Stimulated activated CD8-positive, alpha-beta memory T cell treated with anti-CD3 and anti-CD28 coated beads, Interleukin-4, amount 100 ng/mL, for 24 hours (primary cell): ENCODE measurements around the gene GNE.
"Not testable (repeated sequence)": the region's sequence is repeated elsewhere in the genome, so short reads cannot be mapped to it uniquely, and the experiment has no call there.

Experiments
- DNase-seq: peaks from one replicate; pipeline ENCODE4 v3.0.0-alpha.2; 2020; ENCODE audit warnings: low read depth

Gene GNE

GRCh38 chr9:36264896-36265295 lies 6.6 kb upstream of the GNE start:
- no peak for DNase-seq

DNA sequence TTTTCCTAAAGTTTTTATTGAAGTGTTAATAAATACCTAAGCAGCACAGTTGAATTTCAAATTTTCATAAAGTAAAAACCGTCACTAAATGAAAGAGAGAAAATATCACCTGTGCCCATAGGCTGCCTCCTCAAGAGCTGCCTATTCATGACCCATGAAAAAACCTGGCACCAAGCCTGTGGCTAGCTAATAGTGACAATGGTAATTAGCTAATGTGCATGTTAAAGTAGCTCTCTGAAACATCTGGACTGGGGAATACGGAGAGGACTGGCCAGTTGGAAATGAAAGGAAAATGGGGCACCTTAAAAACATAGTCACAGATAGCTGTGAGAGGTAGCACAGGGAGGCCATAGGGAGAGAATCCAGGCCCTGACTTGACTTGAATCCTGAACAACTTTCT lies 5.4 kb upstream of the GNE start:
- DNase-seq: no peak

DNA sequence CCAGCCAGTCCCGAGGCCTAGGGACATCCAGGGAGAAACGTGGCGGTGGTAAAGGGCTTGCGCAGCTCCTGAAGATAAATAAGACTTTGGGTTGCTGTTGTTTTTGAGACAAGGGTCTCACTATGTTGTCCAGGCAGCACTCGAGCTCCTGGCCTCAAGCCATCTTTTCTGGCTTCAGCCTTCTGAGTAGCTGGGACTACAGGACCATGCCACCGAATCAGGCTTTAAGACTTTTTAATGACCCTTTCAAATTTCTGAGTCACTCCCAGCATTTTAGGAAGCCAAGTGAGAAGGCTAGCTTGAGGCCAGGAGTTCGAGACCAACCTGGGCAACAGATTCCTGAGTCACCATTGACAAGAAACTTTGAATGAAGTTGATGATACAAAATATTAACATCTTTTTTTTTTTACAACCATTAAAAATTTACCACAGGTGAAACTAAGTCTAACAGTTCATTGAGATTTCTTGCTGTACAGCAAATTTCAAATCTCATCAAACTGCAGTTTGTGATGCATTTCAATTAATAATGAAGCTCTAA lies 817 bp upstream of the GNE start:
- no peak for DNase-seq

GRCh38 chr9:36251428-36251827 lies 6.8 kb downstream of the GNE start:
- DNase-seq: no peak

DNA sequence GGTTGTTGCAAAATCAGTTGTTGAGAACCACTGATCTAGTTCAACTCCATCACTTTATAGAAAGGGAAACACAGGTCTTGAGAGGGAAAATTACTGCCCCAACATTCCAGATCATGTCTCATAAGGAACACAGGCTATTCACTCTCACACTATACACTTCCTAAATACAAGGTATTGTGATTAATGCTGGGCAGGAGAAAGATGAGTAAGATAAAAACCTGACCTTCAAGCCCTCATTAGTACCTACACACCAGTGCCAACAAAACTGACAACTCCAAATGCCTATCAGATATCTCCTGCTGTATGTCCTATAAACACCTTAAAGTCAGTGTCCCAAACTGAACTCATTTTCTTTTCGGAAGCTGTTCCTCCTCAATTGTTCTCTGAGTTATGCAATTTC lies 8.2 kb downstream of the GNE start:
- no peak for DNase-seq

DNA sequence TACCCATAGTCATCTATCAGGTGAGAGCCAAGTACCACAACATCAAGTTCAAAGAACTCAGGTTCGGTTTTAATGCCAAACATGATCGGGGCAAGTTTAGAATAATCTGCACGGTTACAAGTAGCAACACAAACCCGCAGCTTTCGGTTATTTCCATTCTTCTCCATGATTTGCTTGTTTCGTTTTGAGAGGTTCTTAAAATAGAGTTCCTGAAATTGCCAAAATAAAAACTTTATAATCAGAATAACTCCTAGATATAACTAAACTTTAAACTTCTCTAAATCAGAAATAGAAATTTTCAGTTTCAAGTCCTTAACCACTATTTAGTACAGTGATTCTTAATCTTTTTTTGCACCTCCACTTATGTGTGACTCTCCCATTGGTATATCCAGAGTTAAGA lies 9.1 kb downstream of the GNE start:
- DNase-seq: no peak

- DNase-seq: not testable (repeated sequence)
Observed at GRCh38 chr9:36248061-36248460, 10.2 kb downstream of the GNE start.

- no peak for DNase-seq
Observed at GRCh38 chr9:36247356-36247755, 10.9 kb downstream of the GNE start.

- no peak for DNase-seq
Observed at GRCh38 chr9:36245906-36246305, 12.3 kb downstream of the GNE start.

- DNase-seq: not testable (repeated sequence)
Observed at GRCh38 chr9:36239675-36240074, 18.6 kb downstream of the GNE start.

DNA sequence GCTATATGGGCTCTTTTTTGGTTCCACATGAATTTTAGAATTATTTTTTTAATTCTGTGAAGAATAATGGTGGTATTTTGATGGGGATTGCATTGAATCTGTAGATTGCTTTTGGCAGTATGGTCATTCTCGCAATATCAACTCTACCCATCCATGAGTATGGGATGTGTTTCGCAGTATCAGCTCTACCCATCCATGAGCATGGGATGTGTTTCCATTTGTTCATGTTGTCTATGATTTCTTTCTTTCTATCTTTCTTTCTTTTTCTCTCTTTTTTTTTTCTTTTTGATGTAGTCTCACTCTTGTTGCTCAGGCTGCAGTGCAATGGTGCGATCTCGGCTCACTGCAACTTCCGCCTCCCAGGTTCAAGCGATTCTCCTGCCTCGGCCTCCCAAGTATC lies 19.0 kb downstream of the GNE start:
- DNase-seq: not testable (repeated sequence)

- no peak for DNase-seq
Observed at GRCh38 chr9:36237230-36237629, 21.0 kb downstream of the GNE start.

GRCh38 chr9:36222449-36222848 lies 35.8 kb downstream of the GNE start:
- no peak for DNase-seq

DNA sequence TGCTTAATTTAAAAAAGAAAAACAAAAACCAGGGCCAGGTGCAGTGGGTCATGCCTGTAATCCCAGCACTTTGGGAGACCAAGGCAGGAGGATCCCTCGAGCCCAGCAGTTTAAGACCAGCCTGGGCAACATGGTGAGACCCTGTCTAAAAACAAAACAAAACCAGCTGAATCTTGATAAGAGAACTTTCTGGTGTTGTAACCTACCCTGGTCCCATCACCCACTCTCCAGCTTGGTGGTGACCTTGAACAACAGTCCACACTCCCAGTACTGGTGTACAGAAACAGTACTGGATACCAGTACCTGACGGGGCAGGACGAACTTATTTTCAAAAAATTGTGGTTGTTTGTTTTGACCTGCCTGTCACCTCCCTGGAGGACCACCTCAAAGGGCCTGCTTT lies 36.6 kb downstream of the GNE start:
- DNase-seq: no peak

DNA sequence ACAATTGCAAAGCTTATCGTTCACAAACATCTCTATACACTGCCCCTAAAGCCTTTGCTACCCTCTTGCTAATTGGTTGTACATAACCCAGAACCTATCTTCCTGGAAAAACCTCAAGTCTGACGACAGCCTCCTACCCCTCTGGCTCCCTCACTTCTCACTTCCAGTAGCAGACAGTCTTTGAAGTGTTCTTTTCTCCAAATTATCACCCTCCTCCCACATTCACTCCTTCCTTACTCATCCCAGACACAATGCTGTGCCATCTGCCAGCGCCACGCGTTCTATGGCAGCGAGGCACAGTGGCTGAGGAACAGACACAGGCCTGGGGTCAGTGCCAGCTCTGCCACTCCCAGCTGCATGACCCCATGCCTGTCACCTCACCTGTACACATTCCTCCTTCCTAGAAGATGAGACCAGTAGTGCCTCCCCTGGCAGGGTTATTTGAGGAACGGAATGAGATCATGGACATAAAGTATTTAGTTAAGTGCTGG lies 39.8 kb downstream of the GNE start:
- DNase-seq: no peak

DNA sequence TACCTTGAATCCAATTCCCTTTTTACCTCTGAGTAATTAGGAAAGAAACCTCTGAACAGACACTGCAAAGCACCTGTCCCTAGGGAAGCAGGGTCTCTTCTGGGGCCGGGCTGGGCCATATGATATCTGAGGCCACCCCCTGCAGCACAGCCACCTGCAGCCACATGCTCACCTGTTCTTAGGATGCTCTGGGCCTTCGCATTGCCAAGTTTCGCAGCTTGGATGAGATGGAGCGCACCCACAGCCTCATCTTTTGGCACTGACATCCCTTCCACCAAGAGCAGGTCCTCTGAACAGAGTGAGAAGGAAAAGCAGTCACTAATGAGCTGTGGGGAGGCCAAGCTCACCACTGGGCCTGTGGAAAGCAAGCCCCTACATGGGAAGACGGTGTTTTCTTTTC lies 40.2 kb downstream of the GNE start:
- no peak for DNase-seq

DNA sequence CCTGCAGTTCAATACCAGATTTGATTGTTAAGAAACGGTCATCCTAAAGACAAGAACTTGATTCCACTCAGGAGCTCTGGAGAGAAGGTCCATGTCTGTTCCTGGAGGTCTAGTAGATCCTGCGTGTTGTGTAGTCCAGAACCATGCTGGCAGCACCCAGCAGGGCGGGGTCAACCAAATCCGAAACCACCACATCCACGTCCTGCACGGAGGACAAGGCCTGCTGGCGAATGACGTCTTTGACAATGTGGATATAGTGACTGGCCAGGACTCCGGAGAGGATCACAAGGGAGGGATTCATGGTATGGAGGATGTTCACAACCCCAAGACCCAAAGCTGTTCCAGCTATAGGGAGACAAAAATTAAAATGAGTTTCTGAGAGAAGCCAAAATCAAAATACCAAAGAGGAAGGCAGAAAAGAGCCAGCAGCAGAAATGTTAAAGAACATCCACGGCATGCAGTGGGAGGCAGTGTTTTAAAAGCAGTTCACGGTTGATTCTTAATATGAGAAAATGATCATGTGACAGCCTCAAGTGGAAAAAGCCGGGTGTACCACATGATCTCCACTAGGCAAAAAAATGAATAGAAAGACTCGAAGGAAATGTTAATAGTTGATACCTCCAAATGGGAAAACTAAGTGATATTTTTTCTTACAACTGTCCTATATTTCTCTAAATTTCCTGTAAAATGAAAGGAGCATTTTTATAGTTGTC lies 40.8 kb downstream of the GNE start:
- DNase-seq: no peak

- DNase-seq: no peak
Observed at GRCh38 chr9:36214571-36214970, 43.7 kb downstream of the GNE start.

DNA sequence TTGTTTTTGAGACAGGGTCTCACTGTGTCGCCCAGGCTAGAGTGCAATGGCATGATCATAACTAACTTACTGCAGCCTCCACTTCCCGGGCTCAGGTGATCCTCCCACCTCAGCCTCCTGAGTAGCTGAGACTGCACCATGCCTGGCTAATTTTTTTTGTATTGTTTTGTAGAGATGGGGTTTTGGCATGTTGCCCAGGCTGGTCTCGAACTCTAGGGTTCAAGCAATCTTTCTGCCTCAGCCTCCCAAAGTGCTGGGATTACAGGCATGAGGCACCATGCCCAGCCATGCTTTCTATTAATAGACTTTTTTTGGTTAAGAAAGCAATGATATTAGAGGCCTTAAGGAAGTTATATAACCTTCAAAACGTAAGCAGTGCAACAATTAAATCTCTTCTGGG lies 44.3 kb downstream of the GNE start:
- DNase-seq: no peak

GRCh38 chr9:36213387-36213786 lies 44.9 kb downstream of the GNE start:
- DNase-seq: no peak

GRCh38 chr9:36211510-36211909 lies 46.7 kb downstream of the GNE start:
- DNase-seq: no peak

DNA sequence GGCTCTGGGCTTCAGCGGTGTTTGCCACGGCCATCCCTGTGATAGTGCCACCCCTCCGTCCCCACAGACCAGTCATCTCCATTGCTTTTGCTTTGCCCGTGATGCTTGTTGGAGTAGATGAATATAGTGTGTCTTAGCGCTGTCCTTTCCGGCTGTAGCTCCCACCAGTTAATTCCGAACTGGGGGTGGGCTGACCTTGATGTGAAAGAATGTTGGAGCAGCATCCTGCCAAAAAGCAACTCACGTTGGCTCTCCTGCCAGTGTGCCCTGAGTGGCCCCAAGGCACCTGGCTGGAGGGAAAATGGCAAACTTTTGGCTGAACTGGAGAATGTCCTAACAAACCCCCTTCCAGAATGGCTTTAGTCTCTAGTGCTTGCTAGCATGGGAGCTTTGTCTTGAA lies 47.5 kb downstream of the GNE start:
- DNase-seq: no peak

DNA sequence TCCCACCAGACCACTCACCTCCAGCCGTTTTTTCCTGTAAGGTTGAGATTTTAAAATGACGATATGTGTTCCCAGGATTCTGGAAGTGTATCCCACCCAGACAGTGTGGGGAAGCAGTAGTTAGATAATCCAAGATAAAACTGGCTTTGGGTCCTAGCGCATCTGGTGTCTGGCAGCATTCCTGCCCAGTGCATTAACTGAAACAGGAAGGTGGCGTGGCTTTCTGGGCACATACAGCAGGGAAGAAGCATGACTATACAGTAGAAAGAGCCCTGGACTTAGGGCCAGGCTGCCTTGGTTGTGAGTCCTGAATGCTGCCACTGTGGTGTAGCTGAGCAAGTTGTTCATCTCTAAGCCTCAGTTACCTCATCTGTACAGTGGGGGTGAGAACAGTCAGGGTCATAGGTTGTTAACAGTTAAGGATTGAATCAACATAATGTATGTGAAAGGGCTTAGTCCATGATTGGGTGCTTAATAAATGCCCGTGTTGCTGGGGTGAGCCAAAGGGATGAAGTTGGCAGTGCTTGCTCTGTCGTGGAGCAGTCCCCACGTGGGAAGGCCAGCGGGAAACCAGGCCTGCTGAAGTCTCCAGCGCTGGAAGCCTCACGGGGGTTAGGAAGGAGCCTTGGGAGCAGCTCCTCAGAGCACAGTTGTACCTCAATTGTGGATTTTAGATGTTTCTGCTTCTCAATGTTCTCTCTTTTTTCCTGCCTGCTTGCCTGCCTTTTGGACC lies 49.6 kb downstream of the GNE start:
- DNase-seq: no peak
